ENCODE data around the gene RERE.

GRCh38 chr1:8578132-8578877 lies 239.1 kb downstream of the RERE start:
- TF ChIP-seq CTCF (conservative IDR thresholded peaks at IDR 0.05; ENCODE audit: low read depth in 2 of 2) (no peak), EZH2phosphoT487 (IDR thresholded peaks at IDR 0.05; ENCODE audit: unreplicated experiment) (no peak), POLR2AphosphoS5 (IDR thresholded peaks at IDR 0.05; ENCODE audit: low read depth) (no peak), CREB1 (CRISPR knock-in tag; IDR thresholded peaks at IDR 0.05; ENCODE audit: low read depth) (no peak), REST (IDR thresholded peaks at IDR 0.05; ENCODE audit: unreplicated experiment) (no peak), ZNF114 (CRISPR knock-in tag; IDR thresholded peaks at IDR 0.05) (no peak), EZH2 (IDR thresholded peaks at IDR 0.05; ENCODE audit: low read depth, unreplicated experiment) (no peak), ETS1 (IDR thresholded peaks at IDR 0.05) (no peak), STAT1 (IDR thresholded peaks at IDR 0.05; ENCODE audit: unreplicated experiment) (no peak), ZNF462 (CRISPR knock-in tag; IDR thresholded peaks at IDR 0.05) (no peak)
